H1 (cell line): Measurements from ENCODE around the gene BCL2. TPM values are rescaled to one million over a fixed set of nuclear protein-coding genes. Genes with fewer than 3 reads are reported as not detected.

Experiments
- CTCF ChIA-PET: fragments of 300-600 bp; sonication (Branson Sonifier 250); formaldehyde crosslinking; loops from one replicate; lab custom pipeline; 2021; ENCODE audit not compliant: partially characterized antibody; lab: Charles Lee
- POLR2A ChIA-PET: fragments of 300-600 bp; sonication (Branson Sonifier 250); formaldehyde crosslinking; loops from one replicate; lab custom pipeline; 2021; ENCODE audit warnings: inconsistent platforms; ENCODE audit not compliant: partially characterized antibody; lab: Charles Lee
- DNase-seq, 2 experiments: peaks; one replicate each; pipeline versions ENCODE4 v3.0.0 to v3.0.0-alpha.2; 2010 to 2022; ENCODE audit warnings: low spot score in 2 of 2, low read depth in 1 of 2, mixed read lengths in 1 of 2
- FAIRE-seq: peaks from 2 replicates; lab custom pipeline; 2011; peaks lifted over from hg19 to GRCh38; lab: Jason Lieb, UNC
- H2AFZ ChIP-seq: 2 replicates; pipeline ENCODE4 v1.8.1; 2012; ENCODE audit warnings: low read length, inconsistent platforms
- H2AK5ac ChIP-seq: 2 replicates; pipeline ENCODE4 v1.6.1; 2013; ENCODE audit warnings: low read depth, low read length
- H2BK120ac ChIP-seq: replicated peaks from 2 replicates; pipeline ENCODE3; 2013; ENCODE audit warnings: low read depth, low read length, inconsistent platforms
- H2BK12ac ChIP-seq: 2 replicates; pipeline ENCODE4 v1.6.1; 2013; ENCODE audit warnings: low read depth, low read length
- H2BK15ac ChIP-seq: 2 replicates; pipeline ENCODE4 v1.6.1; 2013; ENCODE audit warnings: low read length
- H2BK20ac ChIP-seq: 2 replicates; pipeline ENCODE4 v1.6.1; 2013; ENCODE audit warnings: low read length
- H2BK5ac ChIP-seq: 2 replicates; pipeline ENCODE4 v1.6.1; 2013; ENCODE audit warnings: low read depth, low read length
- H3K14ac ChIP-seq: 2 replicates; pipeline ENCODE4 v1.6.1; 2013; ENCODE audit warnings: inconsistent platforms; ENCODE audit not compliant: insufficient read length
- H3K18ac ChIP-seq: 2 replicates; pipeline ENCODE4 v1.6.1; 2013; ENCODE audit warnings: low read length; ENCODE audit errors: extremely low read depth
- H3K23ac ChIP-seq: 2 replicates; pipeline ENCODE4 v1.6.1; 2013; ENCODE audit warnings: inconsistent platforms; ENCODE audit not compliant: insufficient read length
- H3K23me2 ChIP-seq: 2 replicates; pipeline ENCODE4 v1.6.1; 2013; ENCODE audit warnings: low read depth, low read length
- H3K27ac ChIP-seq: 2 replicates; pipeline ENCODE4 v1.6.1; 2011; ENCODE audit warnings: low read depth, low read length, inconsistent platforms
- H3K27me3 ChIP-seq, 4 experiments: replicated peaks in 1 of 4; 1 replicate in 1 of 4; 2 replicates in 3 of 4; pipeline versions ENCODE4 v1.6.1 to v1.8.1; 2011 to 2013; ENCODE audit warnings: low read length in 3 of 4, mild to moderate bottlenecking in 3 of 4, inconsistent platforms in 2 of 4, mixed read lengths in 2 of 4, moderate library complexity in 1 of 4; ENCODE audit not compliant: control insufficient read depth in 3 of 4, insufficient read depth in 3 of 4; ENCODE audit errors: extremely low read depth in 1 of 4
- H3K36me3 ChIP-seq, 4 experiments: 2 replicates each; pipeline versions ENCODE4 v1.6.1 to v1.8.1; 2011 to 2013; ENCODE audit warnings: mild to moderate bottlenecking in 4 of 4, low read length in 3 of 4, moderate library complexity in 2 of 4, control low read depth in 1 of 4, inconsistent platforms in 1 of 4; ENCODE audit not compliant: insufficient read depth in 4 of 4, control insufficient read depth in 2 of 4
- H3K4ac ChIP-seq: replicated peaks from 2 replicates; pipeline ENCODE3; 2013; ENCODE audit warnings: low read length, low read depth, mixed read lengths, inconsistent platforms; ENCODE audit not compliant: insufficient read length
- H3K4me1 ChIP-seq, 4 experiments: replicated peaks in 1 of 4; 1 replicate in 1 of 4; 2 replicates in 3 of 4; pipeline versions ENCODE4 v1.6.1 to v1.8.1; 2011 to 2013; ENCODE audit warnings: low read length in 3 of 4, inconsistent platforms in 2 of 4, mixed read lengths in 1 of 4; ENCODE audit not compliant: insufficient read depth in 4 of 4, control insufficient read depth in 3 of 4
- H3K4me2 ChIP-seq, 2 experiments: 2 replicates each; pipeline versions ENCODE4 v1.6.1 to v1.8.1; 2011 to 2013; ENCODE audit warnings: low read depth in 2 of 2, low read length in 2 of 2, control low read depth in 1 of 2, inconsistent platforms in 1 of 2, mild to moderate bottlenecking in 1 of 2; ENCODE audit not compliant: insufficient read depth in 1 of 2
- H3K4me3 ChIP-seq, 4 experiments: fragments of 200-600, 300-600 bp in 1 of 4; sonication (generic), shearing (Covaris generic), sonication (Bioruptor Twin) in 1 of 4; 2 replicates each; pipeline versions ENCODE4 v1.5.1 to v1.8.1; 2011 to 2016; ENCODE audit warnings: low read length in 4 of 4, low read depth in 3 of 4, control low read depth in 2 of 4, inconsistent platforms in 2 of 4, mild to moderate bottlenecking in 2 of 4, mixed read lengths in 1 of 4, moderate library complexity in 1 of 4; ENCODE audit not compliant: insufficient read depth in 2 of 4; ENCODE audit errors: extremely low read depth in 1 of 4
- H3K56ac ChIP-seq: replicated peaks from 2 replicates; pipeline ENCODE3; 2013; ENCODE audit warnings: low read depth, mild to moderate bottlenecking, mixed read lengths, low read length, inconsistent platforms; ENCODE audit not compliant: insufficient read length
- H3K79me1 ChIP-seq: 2 replicates; pipeline ENCODE4 v1.6.1; 2013; ENCODE audit warnings: low read depth, low read length, control low read depth
- H3K79me2 ChIP-seq, 2 experiments: 2 replicates each; pipeline versions ENCODE4 v1.6.1 to v1.8.1; 2012 to 2013; ENCODE audit warnings: low read length in 2 of 2, mild to moderate bottlenecking in 2 of 2, inconsistent platforms in 1 of 2; ENCODE audit not compliant: insufficient read depth in 2 of 2, control insufficient read depth in 1 of 2
- H3K9ac ChIP-seq, 4 experiments: replicated peaks in 1 of 4; 1 replicate in 1 of 4; 2 replicates in 3 of 4; pipeline versions ENCODE4 v1.6.1 to v1.8.1; 2011 to 2013; ENCODE audit warnings: low read depth in 3 of 4, low read length in 3 of 4, control low read depth in 2 of 4, mild to moderate bottlenecking in 2 of 4, moderate library complexity in 2 of 4, inconsistent platforms in 1 of 4; ENCODE audit errors: extremely low read depth in 1 of 4
- H3K9me3 ChIP-seq, 2 experiments: 2 replicates each; pipeline versions ENCODE4 v1.6.1 to v1.8.1; 2012 to 2013; ENCODE audit warnings: mild to moderate bottlenecking in 2 of 2, moderate library complexity in 2 of 2, control low read depth in 1 of 2, inconsistent platforms in 1 of 2, low read depth in 1 of 2, low read length in 1 of 2, mixed read lengths in 1 of 2; ENCODE audit not compliant: insufficient read depth in 2 of 2
- H4K20me1 ChIP-seq, 2 experiments: replicated peaks in 1 of 2; 2 replicates each; pipeline versions ENCODE3 to v1.8.1; 2011 to 2013; ENCODE audit warnings: inconsistent platforms in 2 of 2, low read length in 2 of 2, mild to moderate bottlenecking in 1 of 2; ENCODE audit not compliant: insufficient read depth in 2 of 2, control insufficient read depth in 1 of 2
- H4K5ac ChIP-seq: 2 replicates; pipeline ENCODE4 v1.6.1; 2013; ENCODE audit warnings: low read length, low read depth, mixed read lengths, inconsistent platforms; ENCODE audit not compliant: insufficient read length
- H4K8ac ChIP-seq: 2 replicates; pipeline ENCODE4 v1.8.0; 2013; ENCODE audit warnings: mild to moderate bottlenecking, moderate library complexity, low read length, inconsistent platforms; ENCODE audit not compliant: insufficient read depth; ENCODE audit errors: extremely low read depth
- H4K91ac ChIP-seq: replicated peaks from 2 replicates; pipeline ENCODE3; 2013; ENCODE audit warnings: low read length, mixed read lengths, inconsistent platforms; ENCODE audit not compliant: insufficient read length
- WGBS, 2 experiments: shearing (Covaris generic) in 1 of 2; methylation state at CpG; one replicate each; pipeline versions ENCODE4 v1.1.6 to v1.1.7; 2013 to 2015; ENCODE audit warnings: low lambda C conversion rate in 2 of 2, mixed read lengths in 2 of 2, inconsistent platforms in 1 of 2, low coverage in 1 of 2, missing lambda C conversion rate in 1 of 2; ENCODE audit not compliant: insufficient replicate concordance in 2 of 2, insufficient coverage in 1 of 2, insufficient read length in 1 of 2; ENCODE audit errors: extremely low coverage in 1 of 2, missing lambda C conversion rate in 1 of 2; 5-methylcytosine and 5-hydroxymethylcytosine counted together
- polyA plus RNA-seq, 7 experiments: library from polyadenylated mRNA; depleted of rRNA in 3 of 7; stranded (reverse) in 5 of 7; unstranded in 2 of 7; fragments of >200 nt in 5 of 7; fragments of 200-250 nt in 2 of 7; gene quantifications; 1 replicate in 5 of 7; 2 replicates in 1 of 7; 4 replicates in 1 of 7; pipeline versions ENCODE4 v1.2.1 to v1.2.3, GENCODE V29; 2011 to 2013; ENCODE audit warnings: missing spikeins in 2 of 7, mixed read lengths in 2 of 7
- total RNA-seq: library from RNA; stranded (reverse); fragmentation: NEBNext Ultra II Directional; extraction: Animal tissue kit (Norgen Biotek cat#: 25700); gene quantifications from 2 replicates; pipeline ENCODE4 v1.2.1, GENCODE V29; 2021

BCL2 gene
- total and polyA plus RNA-seq, 2 of the 8 experiments (the other 6 are each of a cell fraction or from before 2014, with no cell fraction given) = 0.59 to 4.5 TPM

- Histone ChIP-seq H2BK120ac (no peak overlapping the region), H3K79me2 (no peaks in the 10 kb centered on the region), H3K4ac (no peak overlapping the region), H2BK5ac (no peak overlapping the region), H3K4me1 (no peaks in the 10 kb centered on the region), H3K56ac (no peak overlapping the region), H2BK15ac (no peak overlapping the region), H3K4me3 (no peak overlapping the region), H2BK20ac (no peak overlapping the region), H3K27ac (no peak overlapping the region), H2AFZ (no peak overlapping the region), H4K91ac (no peak overlapping the region), H2AK5ac (no peak overlapping the region), H4K5ac (no peak overlapping the region), H4K20me1 (no peaks in the 10 kb centered on the region), H3K18ac (no peak overlapping the region), H3K23me2 (no peaks in the 10 kb centered on the region), H3K36me3 (no peaks in the 10 kb centered on the region), H3K9ac (no peak overlapping the region), H3K79me1 (no peaks in the 10 kb centered on the region), H3K9me3 (no peaks in the 10 kb centered on the region), H4K8ac (no peak overlapping the region), H3K23ac (no peak overlapping the region), H3K14ac (no peak overlapping the region), H3K27me3 (no peaks in the 10 kb centered on the region; a peak in 1 of 7 replicates), H3K4me2 (no peak overlapping the region), H2BK12ac (no peak overlapping the region)
- FAIRE-seq (no peak), DNase-seq (no peak)
- POLR2A ChIA-PET = no interaction called here
- CTCF ChIA-PET = interaction anchor here (2.3 kb wide), 1 partner anchor 69 kb away, joined by 9 read pairs; no protein-coding TSS in a partner anchor
- 88% methylated on average over 9 of the region's 10 CpGs; no CpG with 5 or more reads in 1 of the 2 experiments for WGBS, 2 experiments
These were observed 65.9 kb downstream of the BCL2 start for GRCh38 chr18:63253428-63254372.
